Amniotic epithelial cell (primary cell): Measurements from ENCODE around the gene FLVCR1.

Experiments used
- DNase-seq: peaks from one replicate; pipeline ENCODE4 v3.0.0-alpha.2; 2010; ENCODE audit warnings: low read depth

Gene FLVCR1

GRCh38 chr1:212945463-212946160, 87.5 kb downstream of the FLVCR1 start:
- DNase-seq: no peak

GRCh38 chr1:212946872-212947271, 88.8 kb downstream of the FLVCR1 start:
- no peak for DNase-seq
